ENCODE data around the gene DNM3. TPM values are rescaled to one million over a fixed set of nuclear protein-coding genes. Genes with fewer than 3 reads are reported as not detected.

Gene DNM3
- polyA plus RNA-seq, 3 donors, result 0.15 TPM; not detected in 2

- H3K36me3 ChIP-seq (replicated peaks in 1 of 2; ENCODE audit: control insufficient read depth in 1 of 2, insufficient read depth in 2 of 2, low read length in 2 of 2), result no peaks in the 10 kb centered on the region
- no peak overlapping the region for H3K27ac ChIP-seq (ENCODE audit: low read depth in 1 of 2, low read length in 2 of 2)
- no peaks in the 10 kb centered on the region for H4K20me1 ChIP-seq (ENCODE audit: insufficient read depth, low read length)
- no peaks in the 10 kb centered on the region for H3K4me1 ChIP-seq (ENCODE audit: control insufficient read depth in 1 of 2, insufficient read depth in 2 of 2, low read length in 2 of 2)
- Mint-ChIP-seq H3K9me3 (peaks cover 0 to 2% (median 0%) of the 10 kb centered on the region in 7 donors), H3K4me1 (no peaks in the 10 kb centered on the region), H3K36me3 (no peaks in the 10 kb centered on the region), H3K27ac (no peak overlapping the region), H3K4me3 (no peak overlapping the region), H3K27me3 (ENCODE audit: low read depth in 3 of 3) (peaks cover 0 to 3% (median 1%) of the 10 kb centered on the region in 3 donors)
- no peaks in the 10 kb centered on the region for H3K9me3 ChIP-seq (replicated peaks in 1 of 2; ENCODE audit: control insufficient read depth in 1 of 2, insufficient read depth in 1 of 2, low read length in 2 of 2)
- H3K27me3 ChIP-seq (ENCODE audit: control insufficient read depth in 2 of 2, insufficient read depth in 2 of 2, low read length in 2 of 2), result no peaks in the 10 kb centered on the region
- no peak for TF ChIP-seq CTCF (IDR thresholded peaks at IDR 0.05)
- intact Hi-C loops (cut with micrococcal nuclease), result loop anchor here (10.0 kb wide), 2 partner anchors 177 to 327 kb away; partner anchors contain the start of gene MYOC (in 1 of the 2)
- no peaks in the 10 kb centered on the region for H3K79me2 ChIP-seq (ENCODE audit: insufficient read depth, low read length)
- H3K4me3 ChIP-seq (replicated peaks in 1 of 3; ENCODE audit: low read depth in 2 of 3, low read length in 3 of 3), result no peak overlapping the region
- H2AFZ ChIP-seq (ENCODE audit: insufficient read depth, low read depth, low read length, poor library complexity, severe bottlenecking), result no peak overlapping the region
- H3K9ac ChIP-seq (ENCODE audit: insufficient read depth, low read length, poor library complexity, severe bottlenecking), result no peak overlapping the region
- no peak for DNase-seq
- no peak overlapping the region for H3K4me2 ChIP-seq (replicated peaks; ENCODE audit: extremely low read depth, low read length, poor library complexity, severe bottlenecking)
Measured at GRCh38 chr1:171981303-171981702, 140.0 kb downstream of the DNM3 start.

- Mint-ChIP-seq H3K4me3 (no peak overlapping the region), H3K27me3 (ENCODE audit: low read depth in 3 of 3) (peaks cover 0 to 3% (median 1%) of the 10 kb centered on the region in 3 donors), H3K4me1 (no peaks in the 10 kb centered on the region), H3K9me3 (no peaks in the 10 kb centered on the region), H3K36me3 (no peaks in the 10 kb centered on the region), H3K27ac (no peak overlapping the region)
- H4K20me1 ChIP-seq (ENCODE audit: insufficient read depth, low read length), result no peaks in the 10 kb centered on the region
- DNase-seq, result no peak
- no peaks in the 10 kb centered on the region for H3K79me2 ChIP-seq (ENCODE audit: insufficient read depth, low read length)
- H3K36me3 ChIP-seq (replicated peaks in 1 of 2; ENCODE audit: control insufficient read depth in 1 of 2, insufficient read depth in 2 of 2, low read length in 2 of 2), result no peaks in the 10 kb centered on the region
- H3K9ac ChIP-seq (ENCODE audit: insufficient read depth, low read length, poor library complexity, severe bottlenecking), result no peak overlapping the region
- H2AFZ ChIP-seq (ENCODE audit: insufficient read depth, low read depth, low read length, poor library complexity, severe bottlenecking), result no peak overlapping the region
- no peaks in the 10 kb centered on the region for H3K27me3 ChIP-seq (ENCODE audit: control insufficient read depth in 2 of 2, insufficient read depth in 2 of 2, low read length in 2 of 2)
- H3K4me3 ChIP-seq (replicated peaks in 1 of 3; ENCODE audit: low read depth in 2 of 3, low read length in 3 of 3), result no peak overlapping the region
- WGBS (ENCODE audit: insufficient coverage), result no CpG with 5 or more reads among the region's 1 CpG
- intact Hi-C loops (cut with micrococcal nuclease), result loop anchor here (10.0 kb wide), 2 partner anchors 179 to 329 kb away; partner anchors contain the start of gene MYOC (in 1 of the 2)
- no peak for TF ChIP-seq CTCF (IDR thresholded peaks at IDR 0.05)
- no peaks in the 10 kb centered on the region for H3K9me3 ChIP-seq (replicated peaks in 1 of 2; ENCODE audit: control insufficient read depth in 1 of 2, insufficient read depth in 1 of 2, low read length in 2 of 2)
- H3K4me2 ChIP-seq (replicated peaks; ENCODE audit: extremely low read depth, low read length, poor library complexity, severe bottlenecking), result no peak overlapping the region
- no peak overlapping the region for H3K27ac ChIP-seq (ENCODE audit: low read depth in 1 of 2, low read length in 2 of 2)
- H3K4me1 ChIP-seq (ENCODE audit: control insufficient read depth in 1 of 2, insufficient read depth in 2 of 2, low read length in 2 of 2), result no peaks in the 10 kb centered on the region
Measured at GRCh38 chr1:171983584-171983983, 142.3 kb downstream of the DNM3 start.
